Fibroblast of upper back skin (primary cell): ENCODE results near the gene ASTE1.
A peak's percentile ranks its signal among the peaks of the same experiment; 100 is the strongest.
"Not testable (repeated sequence)": the region's sequence is repeated elsewhere in the genome, so short reads cannot be mapped to it uniquely, and the experiment has no call there.

ENCODE experiments used
- DNase-seq: peaks from one replicate; pipeline ENCODE4 v3.0.0-alpha.2; 2013

Gene ASTE1

DNA sequence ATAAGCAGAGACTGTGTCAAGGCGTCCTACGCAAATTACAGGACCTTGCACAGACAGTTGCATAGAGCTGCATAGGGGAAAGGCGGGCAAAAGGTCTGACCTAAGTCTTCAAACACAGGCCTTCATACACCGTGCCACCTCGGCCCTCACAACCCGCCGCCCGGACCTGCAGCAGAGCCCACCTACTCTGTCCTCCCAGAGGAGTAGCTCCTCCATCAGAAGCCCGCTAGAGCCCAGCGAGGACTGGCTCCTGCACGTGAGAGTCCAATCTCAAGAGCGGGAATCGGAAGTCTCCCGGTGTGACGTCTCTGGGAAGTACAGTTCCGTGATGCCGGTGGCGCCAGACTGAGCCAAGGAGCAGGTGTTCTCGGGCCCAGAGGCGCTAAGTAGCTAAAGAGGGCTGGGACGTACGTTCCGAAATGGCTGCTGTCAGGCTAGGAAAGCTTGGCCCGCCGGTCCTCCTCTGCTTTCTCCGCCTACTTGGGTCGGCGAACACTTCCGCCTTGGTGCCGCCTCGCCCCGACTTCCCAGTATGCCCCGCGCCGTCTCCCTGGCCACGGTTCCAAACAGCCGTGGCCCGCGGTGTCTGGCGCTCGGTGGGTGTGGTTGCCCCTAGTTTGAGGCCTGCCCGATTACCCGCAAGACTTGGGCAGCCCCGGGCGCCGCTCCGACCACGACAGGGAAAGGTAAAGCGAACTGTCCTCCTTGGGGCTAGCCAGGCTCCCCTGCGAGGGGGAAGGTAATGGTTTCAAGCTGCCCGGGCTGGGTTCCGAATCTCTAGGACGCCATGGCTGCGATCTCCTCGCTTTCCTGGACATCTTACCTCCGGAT, at the start of gene ASTE1, which contains the start of gene NEK11:
Gene ASTE1, minus strand, starts transcription at position 505 of the 831 bp plus-strand sequence. CDS start 1,519 bp downstream, outside the sequence.
Gene NEK11, plus strand, starts transcription at position 557 of the 831 bp plus-strand sequence. CDS start 2,832 bp downstream, outside the sequence.
- DNase-seq = peak; percentile 79

- no peak for DNase-seq
These were observed 49.2 kb upstream of the ASTE1 start for GRCh38 chr3:131075632-131076328.

DNA sequence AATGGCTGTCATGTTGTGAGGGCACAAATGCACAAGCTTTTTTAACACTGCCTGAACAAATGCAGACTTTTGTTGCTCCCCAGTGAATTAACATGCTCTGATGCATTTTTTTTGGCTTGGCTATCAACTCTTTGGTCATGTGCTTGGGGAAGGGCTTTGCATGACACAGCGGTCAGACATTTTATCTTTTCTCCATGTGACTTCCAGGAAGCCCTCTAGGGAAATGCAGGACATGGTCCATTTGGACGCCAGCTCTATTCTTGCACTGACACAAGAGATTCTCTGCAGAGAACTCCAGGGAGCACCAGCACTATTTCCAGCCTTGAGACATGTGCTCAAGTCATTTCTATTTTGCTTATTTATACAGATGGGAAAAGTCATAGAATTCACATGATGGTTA, 46.2 kb upstream of the ASTE1 start:
- DNase-seq = peak; percentile 28

DNA sequence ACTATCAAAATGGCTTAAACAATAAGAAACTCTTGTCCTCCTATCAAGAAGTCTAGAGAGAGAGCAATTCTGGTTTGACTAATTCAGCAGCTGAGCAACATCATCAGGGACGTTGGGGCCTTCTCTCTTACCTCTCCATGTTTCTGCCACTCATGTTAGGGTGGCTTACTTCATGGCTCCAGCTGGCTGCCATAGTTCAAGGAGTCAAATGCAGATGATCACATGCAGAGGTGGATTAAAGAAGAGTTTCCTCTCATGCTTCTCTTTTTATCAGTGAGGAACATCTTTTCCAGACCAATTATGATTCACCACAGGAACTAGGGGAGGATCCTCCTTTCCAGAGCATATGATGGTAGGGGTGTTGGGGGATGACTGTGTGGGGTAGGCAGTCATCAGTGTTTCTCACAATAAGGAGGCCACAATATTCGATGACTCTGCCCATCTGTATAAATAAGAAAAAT, 45.5 kb upstream of the ASTE1 start:
- peak; percentile 40 for DNase-seq

GRCh38 chr3:131067983-131068382, 41.4 kb upstream of the ASTE1 start:
- DNase-seq = no peak

GRCh38 chr3:131053043-131053859, 26.6 kb upstream of the ASTE1 start:
- DNase-seq = no peak

- DNase-seq = no peak
These were observed 23.4 kb upstream of the ASTE1 start for GRCh38 chr3:131050001-131050400.

DNA sequence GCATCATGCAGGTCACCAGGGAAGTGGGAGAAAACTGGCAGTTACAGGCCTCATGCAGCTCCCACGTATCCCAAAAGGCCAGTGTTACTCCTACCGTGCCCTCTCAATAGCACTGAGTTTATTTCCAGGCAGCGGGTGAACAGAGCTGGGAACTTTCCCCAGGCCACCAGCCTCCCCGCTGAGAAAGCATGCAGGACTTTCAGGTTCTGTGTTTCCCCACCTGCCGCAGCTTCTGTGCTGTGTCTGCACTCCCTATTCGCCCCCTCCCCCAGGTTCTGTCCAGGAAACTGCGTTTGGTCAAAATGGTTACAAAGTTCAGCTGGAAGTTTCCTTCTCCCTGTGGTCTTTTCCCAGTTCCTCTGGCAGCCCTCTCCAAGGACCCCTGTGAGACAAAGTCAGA, 21.4 kb upstream of the ASTE1 start:
- no peak for DNase-seq

- no peak for DNase-seq
These were observed 21.0 kb upstream of the ASTE1 start for GRCh38 chr3:131047582-131047981.

DNA sequence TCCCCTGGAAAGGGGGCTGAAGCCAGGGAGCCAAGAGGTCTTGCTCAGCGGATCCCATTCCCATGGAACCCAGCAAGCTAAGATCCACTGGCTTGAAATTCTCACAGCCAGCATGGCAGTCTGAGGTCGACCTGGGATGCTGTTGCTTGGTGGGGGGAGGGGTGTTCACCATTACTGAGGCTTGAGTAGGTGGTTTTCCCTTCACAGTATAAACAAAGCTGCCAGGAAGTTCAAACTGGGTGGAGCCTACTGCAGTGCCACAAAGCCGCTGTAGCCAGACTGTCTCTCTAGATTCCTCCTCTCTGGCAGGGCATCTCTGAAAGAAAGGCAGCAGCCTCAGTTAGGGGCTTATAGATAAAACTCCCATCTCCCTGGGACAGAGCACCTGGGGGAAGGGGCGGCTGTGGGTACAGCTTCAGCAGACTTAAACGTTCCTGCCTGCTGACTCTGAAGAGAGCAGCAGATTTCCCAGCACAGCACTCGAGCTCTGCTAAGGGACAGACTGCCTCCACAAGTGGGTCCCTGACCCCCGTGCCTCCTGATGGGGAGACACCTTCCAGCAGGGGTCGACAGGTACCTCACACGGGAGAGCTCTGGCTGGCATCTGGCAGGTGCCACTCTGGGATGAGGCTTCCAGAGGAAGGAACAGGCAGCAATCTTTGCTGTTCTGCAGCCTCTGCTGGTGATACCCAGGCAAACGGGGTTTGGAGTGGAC, 15.8 kb upstream of the ASTE1 start:
- DNase-seq = not testable (repeated sequence)

- DNase-seq = no peak
These were observed 11.7 kb upstream of the ASTE1 start for GRCh38 chr3:131038326-131038725.

- DNase-seq = peak; percentile 30
These were observed 10.4 kb upstream of the ASTE1 start for GRCh38 chr3:131036986-131037385.

- DNase-seq = peak; percentile 82
These were observed 9.7 kb upstream of the ASTE1 start for GRCh38 chr3:131036200-131036816.

- DNase-seq = peak; percentile 54
These were observed 7.0 kb upstream of the ASTE1 start for GRCh38 chr3:131033480-131034080.

GRCh38 chr3:131031660-131032059, 5.0 kb upstream of the ASTE1 start:
- DNase-seq = peak; percentile 51

DNA sequence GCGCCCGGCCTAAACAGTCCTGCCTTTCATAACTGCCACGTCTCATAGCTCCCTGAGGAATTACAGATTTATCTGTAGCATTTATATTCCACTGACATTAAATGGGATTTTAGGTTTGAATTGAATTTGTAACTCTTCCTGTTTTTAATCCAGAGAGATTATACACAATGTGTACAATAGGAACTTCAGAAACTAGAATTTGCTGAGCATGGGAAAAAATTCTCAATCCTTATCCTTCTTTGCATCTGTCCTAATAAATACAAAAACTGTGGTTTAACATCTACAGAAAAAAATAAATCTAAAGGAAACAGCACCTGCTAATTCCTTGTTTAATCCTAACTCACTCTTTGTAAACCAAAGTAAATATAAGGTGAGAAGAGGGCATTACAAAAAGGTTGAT, 2.2 kb upstream of the ASTE1 start:
- DNase-seq = no peak

DNA sequence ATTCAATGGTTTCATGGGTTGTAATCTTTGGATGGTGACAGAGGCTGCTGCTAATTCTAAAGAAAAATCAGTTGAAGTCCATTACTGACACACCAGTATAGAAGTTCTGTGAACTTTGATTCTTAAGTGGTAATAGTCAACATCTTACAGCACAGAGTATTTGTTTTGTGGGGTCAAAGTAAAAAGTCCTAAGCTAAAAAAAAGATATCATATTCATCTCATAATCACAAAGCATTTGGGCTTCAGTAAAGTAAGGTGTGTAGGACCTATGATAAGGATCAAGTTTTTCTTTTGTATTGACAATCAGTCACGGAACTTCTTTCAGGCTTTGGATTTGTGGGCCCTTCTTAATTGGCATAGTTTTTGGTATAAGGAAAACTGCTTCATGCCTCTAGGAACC, 1.1 kb downstream of the ASTE1 start:
- no peak for DNase-seq

DNA sequence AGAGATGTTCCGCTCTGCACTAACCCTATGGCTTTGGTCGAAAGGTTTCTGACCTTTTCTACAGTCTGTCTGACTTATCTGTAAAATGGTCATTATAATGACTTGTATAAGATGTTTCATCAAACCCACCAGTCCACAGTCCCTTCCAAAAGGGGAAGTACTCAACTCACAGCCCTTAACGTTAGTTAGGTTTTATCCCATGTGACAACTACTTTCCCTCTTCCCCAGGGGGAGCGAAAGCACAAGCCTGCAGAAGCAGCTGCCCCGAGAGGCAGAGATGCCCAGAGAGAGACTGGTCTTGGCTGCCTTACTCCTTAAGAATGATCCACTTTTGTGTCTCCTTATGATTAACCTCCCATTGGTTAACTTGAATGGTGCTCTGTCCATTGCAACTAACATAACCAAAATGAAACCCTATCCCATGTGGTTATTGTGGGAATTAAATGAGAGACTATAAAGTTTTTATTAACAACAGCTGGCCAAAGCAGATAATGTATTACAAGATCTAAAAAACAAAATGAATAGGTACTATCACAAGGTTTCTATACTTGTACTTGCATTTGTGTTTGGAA, 6.4 kb downstream of the ASTE1 start:
- no peak for DNase-seq

- DNase-seq = no peak
These were observed 7.7 kb downstream of the ASTE1 start for GRCh38 chr3:131018970-131019369.

GRCh38 chr3:131009698-131010097, 16.9 kb downstream of the ASTE1 start:
- DNase-seq = no peak

DNA sequence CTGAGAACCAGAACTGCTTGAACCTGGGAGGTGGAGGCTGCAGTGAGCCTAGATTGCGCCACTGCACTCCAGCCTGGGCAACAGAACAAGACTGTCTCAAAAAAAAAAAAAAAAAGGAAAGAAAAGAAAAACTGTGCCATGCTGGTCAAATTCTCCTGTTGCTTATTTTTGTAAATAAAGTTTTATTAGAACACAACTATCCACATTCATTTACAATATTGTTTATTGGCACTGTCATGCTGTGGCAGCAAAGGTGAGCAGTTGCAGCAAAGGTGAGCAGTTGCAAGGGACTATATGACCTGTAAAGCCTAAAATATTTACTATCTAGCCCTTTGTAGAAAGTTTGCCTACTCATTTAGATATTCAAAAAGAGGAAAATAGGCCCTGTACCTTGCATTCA, 18.3 kb downstream of the ASTE1 start:
- DNase-seq = no peak
